Ovary (tissue), 9 donors: ENCODE measurements around the gene VCAN. TPM values are rescaled to one million over a fixed set of nuclear protein-coding genes. Genes with fewer than 3 reads are reported as not detected.

Experiments used
- DNase-seq, 5 donors: peaks; one replicate each; pipeline ENCODE4 v3.0.0-alpha.2; 2019 to 2020
- H3K27ac ChIP-seq, 2 donors: fragments of 200-600 bp; one replicate each; pipeline versions ENCODE4 v1.5.1 to v1.8.0; 2019 to 2022
- H3K27me3 ChIP-seq: fragments of 200-600 bp; one replicate; pipeline ENCODE4 v1.8.0; 2022
- H3K36me3 ChIP-seq: fragments of 200-600 bp; sonication (generic); one replicate; pipeline ENCODE4 v1.5.1; 2019
- H3K4me1 ChIP-seq: one replicate; pipeline ENCODE4 v1.8.1; 2013; ENCODE audit warnings: mild to moderate bottlenecking, moderate library complexity; ENCODE audit not compliant: insufficient read depth
- H3K4me3 ChIP-seq: fragments of 200-600 bp; sonication (generic); one replicate; pipeline ENCODE4 v1.5.1; 2017
- H3K9me3 ChIP-seq, 2 donors: fragments of 200-600 bp in 1 of 2; sonication (generic) in 1 of 2; one replicate each; pipeline versions ENCODE4 v1.5.1 to v1.8.1; 2013 to 2019; ENCODE audit warnings: mild to moderate bottlenecking in 1 of 2, moderate library complexity in 1 of 2
- CTCF ChIP-seq, 3 donors: fragments of 450-650 bp in 2 of 3; fragments of 200-600 bp in 1 of 3; IDR thresholded peaks; one replicate each; pipeline versions ENCODE4 v1.5.1 to v1.8.0; 2016 to 2022; ENCODE audit warnings: antibody characterized with exemption in 3 of 3, mild to moderate bottlenecking in 1 of 3
- EP300 ChIP-seq: sonication (generic); formaldehyde crosslinking; IDR thresholded peaks from one replicate; pipeline ENCODE4 v1.6.1; 2017; ENCODE audit warnings: antibody characterized with exemption
- POLR2A ChIP-seq: fragments of 450-650 bp; IDR thresholded peaks from one replicate; pipeline ENCODE4 v1.6.1; 2017; ENCODE audit warnings: antibody characterized with exemption, mild to moderate bottlenecking, moderate library complexity
- WGBS, 3 donors: extraction: QIAGEN DNeasy Blood & Tissue Kit in 1 of 3; methylation state at CpG; one replicate each; pipeline versions ENCODE4 v1.1.5 to v1.1.7; 2013 to 2017; 5-methylcytosine and 5-hydroxymethylcytosine counted together
- intact Hi-C, 4 donors: fragments of 100-400 bp; cut with DNase I; formaldehyde crosslinking; loops; one replicate each; pipeline versions ENCODE4 v1.11.0 to v1.15.1; 2022 to 2023
- polyA plus RNA-seq, 2 donors: library from polyadenylated mRNA; stranded (reverse); fragments of 200-250 nt in 1 of 2; fragments of 350-450 nt in 1 of 2; fragmentation: Illumina TruSeq in 1 of 2; extraction: RNeasy Lipid Tissue Mini Kit (QIAGEN cat#74804) in 1 of 2; gene quantifications; one replicate each; pipeline ENCODE4 v1.2.3, GENCODE V29; 2013 to 2014
- total RNA-seq, 7 donors: library from RNA; depleted of rRNA in 2 of 7; stranded (reverse); fragments of >200 nt in 2 of 7; fragmentation: NEBNext Ultra II Directional in 3 of 7; extraction: Animal tissue kit (Norgen Biotek cat#: 25700) in 3 of 7; gene quantifications; one replicate each; pipeline versions ENCODE4 v1.1.0 to v1.2.4, GENCODE V29; 2016 to 2023
- donor health status: DM: no; HTN: no; CAD: no; lungs with moderate emphysema.
- donor health status: DM: no; HTN: no; CAD: no.
- donor health status: Bipolar disorder and iron deficiency.
- donor health status: DM: yes; HTN: yes; CAD: no.
- donor health status: DM: no; HTN: no; CAD: no.
- donor health status: DM: yes; HTN: yes; CAD: no.

The VCAN gene
- total and polyA plus RNA-seq, 9 donors, result 2.2 to 21.3 (median 7.3) TPM

- Histone ChIP-seq H3K9me3 (no peaks in the 10 kb centered on the region), H3K27me3 (no peaks in the 10 kb centered on the region), H3K4me1 (no peaks in the 10 kb centered on the region), H3K27ac (no peak overlapping the region), H3K36me3 (no peaks in the 10 kb centered on the region), H3K4me3 (no peak overlapping the region)
- no peak for DNase-seq
- intact Hi-C loops, result no loop called here
- TF ChIP-seq EP300 (no peak), CTCF (IDR thresholded peaks at IDR 0.05) (no peak), POLR2A (no peak)
- 51 to 81% (median 59%) methylated on average over 1 of the region's 1 CpG for WGBS, 3 donors
These were observed 45.6 kb downstream of the VCAN start for GRCh38 chr5:83517072-83517687.

GRCh38 chr5:83517688-83518085 lies 46.1 kb downstream of the VCAN start:
- Histone ChIP-seq H3K36me3 (no peaks in the 10 kb centered on the region), H3K4me1 (no peaks in the 10 kb centered on the region), H3K27ac (no peak overlapping the region), H3K9me3 (no peaks in the 10 kb centered on the region), H3K4me3 (no peak overlapping the region), H3K27me3 (no peaks in the 10 kb centered on the region)
- DNase-seq, result no peak
- TF ChIP-seq CTCF (IDR thresholded peaks at IDR 0.05) (no peak), POLR2A (no peak), EP300 (no peak)
- intact Hi-C loops, result no loop called here
- 55 to 66% (median 55%) methylated on average over 1 of the region's 1 CpG for WGBS, 3 donors

- no peaks in the 10 kb centered on the region for H3K36me3 ChIP-seq
- TF ChIP-seq POLR2A, result no peak
- TF ChIP-seq EP300, result no peak
- no peak for TF ChIP-seq CTCF (IDR thresholded peaks at IDR 0.05)
- no peak overlapping the region for H3K27ac ChIP-seq
- 82 to 86% (median 84%) methylated on average over 3 of the region's 3 CpGs for WGBS, 3 donors
- no peak overlapping the region for H3K4me3 ChIP-seq
- intact Hi-C loops, result no loop called here
- H3K4me1 ChIP-seq, result no peaks in the 10 kb centered on the region
- DNase-seq, result no peak
- no peaks in the 10 kb centered on the region for H3K27me3 ChIP-seq
- no peaks in the 10 kb centered on the region for H3K9me3 ChIP-seq
These were observed 46.9 kb downstream of the VCAN start for GRCh38 chr5:83518319-83519061.

GRCh38 chr5:83522446-83522845 lies 50.9 kb downstream of the VCAN start:
- no peaks in the 10 kb centered on the region for H3K9me3 ChIP-seq
- intact Hi-C loops, result no loop called here
- H3K27me3 ChIP-seq, result no peaks in the 10 kb centered on the region
- no peak for DNase-seq
- no peak overlapping the region for H3K4me3 ChIP-seq
- no peak for TF ChIP-seq POLR2A
- no peak for TF ChIP-seq EP300
- TF ChIP-seq CTCF (IDR thresholded peaks at IDR 0.05), result no peak
- 61 to 69% (median 62%) methylated on average over 2 of the region's 2 CpGs for WGBS, 3 donors
- H3K4me1 ChIP-seq, result no peaks in the 10 kb centered on the region
- no peaks in the 10 kb centered on the region for H3K36me3 ChIP-seq
- H3K27ac ChIP-seq, result no peak overlapping the region
